ENCODE measurements around the gene TRAF3IP1.

Gene TRAF3IP1

GRCh38 chr2:238378230-238379095 is 58.1 kb downstream of the TRAF3IP1 start:
- Histone ChIP-seq H3K27ac (ENCODE audit: insufficient read depth, low read length, poor library complexity, severe bottlenecking) (no peak overlapping the region), H3K4me3 (ENCODE audit: insufficient read depth, low read depth, low read length, poor library complexity, severe bottlenecking) (no peak overlapping the region), H3K36me3 (ENCODE audit: control insufficient read depth, insufficient read depth, low read length) (no peaks in the 10 kb centered on the region), H3K27me3 (replicated peaks; ENCODE audit: control insufficient read depth, insufficient read depth, low read length, poor library complexity, severe bottlenecking) (no peaks in the 10 kb centered on the region), H3K4me1 (ENCODE audit: control insufficient read depth, insufficient read depth, low read length, poor library complexity, severe bottlenecking) (peaks cover 14% of the 10 kb centered on the region), H3K9me3 (ENCODE audit: control insufficient read depth, low read length) (no peaks in the 10 kb centered on the region)
- DNase-seq = no peak

GRCh38 chr2:238379096-238379810 is 58.9 kb downstream of the TRAF3IP1 start:
- Histone ChIP-seq H3K9me3 (ENCODE audit: control insufficient read depth, low read length) (no peaks in the 10 kb centered on the region), H3K4me3 (ENCODE audit: insufficient read depth, low read depth, low read length, poor library complexity, severe bottlenecking) (no peak overlapping the region), H3K36me3 (ENCODE audit: control insufficient read depth, insufficient read depth, low read length) (no peaks in the 10 kb centered on the region), H3K27ac (ENCODE audit: insufficient read depth, low read length, poor library complexity, severe bottlenecking) (no peak overlapping the region), H3K27me3 (replicated peaks; ENCODE audit: control insufficient read depth, insufficient read depth, low read length, poor library complexity, severe bottlenecking) (no peaks in the 10 kb centered on the region), H3K4me1 (ENCODE audit: control insufficient read depth, insufficient read depth, low read length, poor library complexity, severe bottlenecking) (peaks cover 14% of the 10 kb centered on the region)
- DNase-seq = no peak

DNA sequence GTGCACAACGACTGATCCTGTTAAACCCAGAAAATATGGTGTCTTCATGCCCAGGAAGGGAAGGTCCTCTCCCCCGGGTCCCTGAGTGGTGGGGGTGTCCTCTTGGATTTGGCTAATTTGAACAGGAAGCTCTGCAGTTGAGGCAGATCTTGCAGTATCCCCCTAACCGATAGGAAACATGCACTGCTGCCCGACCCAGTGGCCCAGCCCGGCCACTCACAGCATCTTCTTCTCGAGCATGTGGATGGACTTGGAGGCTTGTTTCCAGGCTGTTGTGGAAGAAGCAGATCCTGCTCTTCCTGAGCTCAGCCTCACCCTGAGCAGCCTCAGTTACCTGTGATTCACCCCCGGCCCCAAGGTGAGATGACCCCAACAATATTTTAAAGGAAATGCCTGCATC is 60.0 kb downstream of the TRAF3IP1 start:
- Histone ChIP-seq H3K27me3 (replicated peaks; ENCODE audit: control insufficient read depth, insufficient read depth, low read length, poor library complexity, severe bottlenecking) (no peaks in the 10 kb centered on the region), H3K4me1 (ENCODE audit: control insufficient read depth, insufficient read depth, low read length, poor library complexity, severe bottlenecking) (peaks cover 14% of the 10 kb centered on the region), H3K9me3 (ENCODE audit: control insufficient read depth, low read length) (no peaks in the 10 kb centered on the region), H3K4me3 (ENCODE audit: insufficient read depth, low read depth, low read length, poor library complexity, severe bottlenecking) (no peak overlapping the region), H3K36me3 (ENCODE audit: control insufficient read depth, insufficient read depth, low read length) (no peaks in the 10 kb centered on the region), H3K27ac (ENCODE audit: insufficient read depth, low read length, poor library complexity, severe bottlenecking) (no peak overlapping the region)
- no peak for DNase-seq

DNA sequence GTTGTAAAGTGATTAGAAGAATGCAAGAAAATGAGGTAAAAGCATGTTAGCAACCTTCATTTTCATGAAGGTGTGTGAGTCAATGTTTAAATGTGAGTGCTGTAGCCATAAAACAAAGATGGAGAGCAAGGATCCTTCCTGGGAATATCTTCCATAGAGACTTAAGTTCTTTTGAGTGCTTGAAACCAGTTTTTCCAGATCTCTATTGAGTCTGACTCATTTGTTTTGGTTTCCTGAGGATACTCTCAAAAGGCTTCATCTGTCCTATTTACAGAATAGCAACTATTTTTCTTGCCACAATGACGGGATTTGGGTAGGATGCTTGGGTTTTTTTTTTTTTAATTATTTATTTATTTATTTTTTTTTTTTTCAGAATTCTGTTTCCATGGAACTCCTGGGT is 60.5 kb downstream of the TRAF3IP1 start:
- Histone ChIP-seq H3K4me3 (ENCODE audit: insufficient read depth, low read depth, low read length, poor library complexity, severe bottlenecking) (no peak overlapping the region), H3K36me3 (ENCODE audit: control insufficient read depth, insufficient read depth, low read length) (no peaks in the 10 kb centered on the region), H3K27me3 (replicated peaks; ENCODE audit: control insufficient read depth, insufficient read depth, low read length, poor library complexity, severe bottlenecking) (no peaks in the 10 kb centered on the region), H3K9me3 (ENCODE audit: control insufficient read depth, low read length) (no peaks in the 10 kb centered on the region), H3K4me1 (ENCODE audit: control insufficient read depth, insufficient read depth, low read length, poor library complexity, severe bottlenecking) (peaks cover 14% of the 10 kb centered on the region), H3K27ac (ENCODE audit: insufficient read depth, low read length, poor library complexity, severe bottlenecking) (no peak overlapping the region)
- no peak for DNase-seq

DNA sequence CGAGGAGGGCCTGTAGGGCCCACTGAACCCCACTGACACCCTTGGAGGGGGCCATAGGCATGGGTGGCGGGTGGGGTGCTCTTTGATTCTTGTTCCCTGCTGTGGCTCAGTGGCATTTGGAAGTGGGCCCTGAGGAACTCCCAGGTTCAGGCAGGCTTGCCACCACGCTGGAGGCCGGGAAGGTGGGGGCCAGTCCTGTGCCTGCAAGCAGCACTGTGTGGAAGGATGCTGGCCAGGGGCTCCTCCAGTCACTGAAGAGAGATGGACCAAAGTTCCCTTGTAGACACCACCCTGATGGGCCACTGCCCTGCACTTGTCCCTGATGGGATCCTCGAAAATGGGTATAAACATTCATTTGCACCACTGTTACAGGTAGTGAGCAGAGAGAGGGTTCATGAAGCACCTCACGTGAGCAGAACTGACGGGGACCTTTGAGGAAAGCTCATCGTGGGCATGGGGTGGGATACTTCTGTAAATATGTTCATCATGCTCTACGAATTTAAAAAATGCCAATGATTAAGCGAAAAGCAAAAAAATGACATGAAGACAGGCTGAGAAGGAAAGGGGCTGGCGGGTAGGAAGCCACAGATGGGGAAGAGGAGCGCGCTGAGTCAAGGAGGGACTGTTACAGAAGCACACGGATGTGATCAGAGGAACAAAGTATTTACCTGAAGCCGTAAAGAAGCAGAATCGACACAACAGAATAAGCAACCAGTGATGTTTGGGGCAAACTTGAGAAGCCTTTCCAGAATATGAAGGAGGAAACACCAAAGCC is 61.2 kb downstream of the TRAF3IP1 start:
- H3K36me3 ChIP-seq (ENCODE audit: control insufficient read depth, insufficient read depth, low read length) = no peaks in the 10 kb centered on the region
- peaks cover 14% of the 10 kb centered on the region for H3K4me1 ChIP-seq (ENCODE audit: control insufficient read depth, insufficient read depth, low read length, poor library complexity, severe bottlenecking)
- H3K4me3 ChIP-seq (ENCODE audit: insufficient read depth, low read depth, low read length, poor library complexity, severe bottlenecking) = no peak overlapping the region
- DNase-seq = no peak
- no peak overlapping the region for H3K27ac ChIP-seq (ENCODE audit: insufficient read depth, low read length, poor library complexity, severe bottlenecking)
- H3K27me3 ChIP-seq (replicated peaks; ENCODE audit: control insufficient read depth, insufficient read depth, low read length, poor library complexity, severe bottlenecking) = no peaks in the 10 kb centered on the region
- no peaks in the 10 kb centered on the region for H3K9me3 ChIP-seq (ENCODE audit: control insufficient read depth, low read length)

DNA sequence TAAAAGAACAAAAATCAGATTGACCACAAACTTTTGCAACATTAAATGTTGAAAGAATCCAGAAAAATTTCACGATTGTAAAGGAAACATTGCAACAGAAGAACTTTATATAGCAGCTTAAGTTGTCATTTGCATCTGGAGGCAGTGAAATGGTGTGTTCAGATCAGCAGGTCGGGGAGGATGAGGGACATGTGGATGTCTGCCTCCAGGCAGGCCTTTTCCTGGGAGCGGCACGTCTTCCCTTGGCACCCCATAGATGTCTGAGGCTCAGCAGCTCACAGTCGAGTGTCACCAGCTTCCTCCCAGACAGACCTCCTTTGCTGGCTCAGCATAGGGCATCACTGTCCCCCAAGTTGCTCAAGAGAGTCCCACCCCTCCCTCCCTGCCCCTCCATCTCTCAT is 62.1 kb downstream of the TRAF3IP1 start:
- H3K27me3 ChIP-seq (replicated peaks; ENCODE audit: control insufficient read depth, insufficient read depth, low read length, poor library complexity, severe bottlenecking) = no peaks in the 10 kb centered on the region
- no peak overlapping the region for H3K27ac ChIP-seq (ENCODE audit: insufficient read depth, low read length, poor library complexity, severe bottlenecking)
- no peak for DNase-seq
- H3K36me3 ChIP-seq (ENCODE audit: control insufficient read depth, insufficient read depth, low read length) = no peaks in the 10 kb centered on the region
- no peak overlapping the region for H3K4me3 ChIP-seq (ENCODE audit: insufficient read depth, low read depth, low read length, poor library complexity, severe bottlenecking)
- H3K9me3 ChIP-seq (ENCODE audit: control insufficient read depth, low read length) = no peaks in the 10 kb centered on the region
- H3K4me1 ChIP-seq (ENCODE audit: control insufficient read depth, insufficient read depth, low read length, poor library complexity, severe bottlenecking) = peaks cover 8% of the 10 kb centered on the region

- no peak overlapping the region for H3K4me3 ChIP-seq (ENCODE audit: insufficient read depth, low read depth, low read length, poor library complexity, severe bottlenecking)
- peaks cover 5% of the 10 kb centered on the region for H3K4me1 ChIP-seq (ENCODE audit: control insufficient read depth, insufficient read depth, low read length, poor library complexity, severe bottlenecking)
- H3K27ac ChIP-seq (ENCODE audit: insufficient read depth, low read length, poor library complexity, severe bottlenecking) = no peak overlapping the region
- no peaks in the 10 kb centered on the region for H3K36me3 ChIP-seq (ENCODE audit: control insufficient read depth, insufficient read depth, low read length)
- no peaks in the 10 kb centered on the region for H3K27me3 ChIP-seq (replicated peaks; ENCODE audit: control insufficient read depth, insufficient read depth, low read length, poor library complexity, severe bottlenecking)
- no peaks in the 10 kb centered on the region for H3K9me3 ChIP-seq (ENCODE audit: control insufficient read depth, low read length)
- no peak for DNase-seq
Observed at GRCh38 chr2:238383135-238383534, 62.8 kb downstream of the TRAF3IP1 start.

- DNase-seq = no peak
- Histone ChIP-seq H3K4me3 (ENCODE audit: insufficient read depth, low read depth, low read length, poor library complexity, severe bottlenecking) (no peak overlapping the region), H3K27ac (ENCODE audit: insufficient read depth, low read length, poor library complexity, severe bottlenecking) (no peak overlapping the region), H3K4me1 (ENCODE audit: control insufficient read depth, insufficient read depth, low read length, poor library complexity, severe bottlenecking) (peaks cover 5% of the 10 kb centered on the region), H3K9me3 (ENCODE audit: control insufficient read depth, low read length) (no peaks in the 10 kb centered on the region), H3K36me3 (ENCODE audit: control insufficient read depth, insufficient read depth, low read length) (no peaks in the 10 kb centered on the region), H3K27me3 (replicated peaks; ENCODE audit: control insufficient read depth, insufficient read depth, low read length, poor library complexity, severe bottlenecking) (no peaks in the 10 kb centered on the region)
Observed at GRCh38 chr2:238383743-238384380, 63.5 kb downstream of the TRAF3IP1 start.

DNA sequence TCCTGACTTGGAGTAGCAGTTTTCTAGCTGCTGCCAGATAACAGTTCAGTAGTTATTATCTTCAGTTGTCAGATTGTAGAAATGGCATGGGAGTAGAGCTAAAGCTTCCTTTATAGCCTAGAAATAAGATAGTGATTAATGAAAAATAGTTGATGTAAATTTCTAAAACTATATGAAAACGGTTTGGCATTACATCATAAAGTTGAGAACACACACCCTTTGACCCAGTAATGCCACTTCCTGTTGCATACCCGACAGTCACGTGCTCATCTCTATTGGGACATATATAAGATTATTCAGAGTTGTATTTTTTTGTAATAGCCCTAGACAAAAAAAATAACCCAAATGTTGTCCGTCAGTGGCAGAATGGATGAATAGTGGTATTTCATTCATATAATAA is 67.0 kb downstream of the TRAF3IP1 start:
- H3K4me3 ChIP-seq (ENCODE audit: insufficient read depth, low read depth, low read length, poor library complexity, severe bottlenecking) = no peak overlapping the region
- no peaks in the 10 kb centered on the region for H3K36me3 ChIP-seq (ENCODE audit: control insufficient read depth, insufficient read depth, low read length)
- no peaks in the 10 kb centered on the region for H3K27me3 ChIP-seq (replicated peaks; ENCODE audit: control insufficient read depth, insufficient read depth, low read length, poor library complexity, severe bottlenecking)
- H3K9me3 ChIP-seq (ENCODE audit: control insufficient read depth, low read length) = no peaks in the 10 kb centered on the region
- DNase-seq = no peak
- no peak overlapping the region for H3K27ac ChIP-seq (ENCODE audit: insufficient read depth, low read length, poor library complexity, severe bottlenecking)
- no peaks in the 10 kb centered on the region for H3K4me1 ChIP-seq (ENCODE audit: control insufficient read depth, insufficient read depth, low read length, poor library complexity, severe bottlenecking)
